ENCODE measurements around the gene UBE2R2. TPM values are rescaled to one million over a fixed set of nuclear protein-coding genes. Genes with fewer than 3 reads are reported as not detected.
A peak's percentile ranks its signal among the peaks of the same experiment; 100 is the strongest.

UBE2R2 gene
- total and polyA plus RNA-seq, 2 of the 4 experiments (the other 2 are of a cell fraction): 12.7 to 24.8 TPM

DNA sequence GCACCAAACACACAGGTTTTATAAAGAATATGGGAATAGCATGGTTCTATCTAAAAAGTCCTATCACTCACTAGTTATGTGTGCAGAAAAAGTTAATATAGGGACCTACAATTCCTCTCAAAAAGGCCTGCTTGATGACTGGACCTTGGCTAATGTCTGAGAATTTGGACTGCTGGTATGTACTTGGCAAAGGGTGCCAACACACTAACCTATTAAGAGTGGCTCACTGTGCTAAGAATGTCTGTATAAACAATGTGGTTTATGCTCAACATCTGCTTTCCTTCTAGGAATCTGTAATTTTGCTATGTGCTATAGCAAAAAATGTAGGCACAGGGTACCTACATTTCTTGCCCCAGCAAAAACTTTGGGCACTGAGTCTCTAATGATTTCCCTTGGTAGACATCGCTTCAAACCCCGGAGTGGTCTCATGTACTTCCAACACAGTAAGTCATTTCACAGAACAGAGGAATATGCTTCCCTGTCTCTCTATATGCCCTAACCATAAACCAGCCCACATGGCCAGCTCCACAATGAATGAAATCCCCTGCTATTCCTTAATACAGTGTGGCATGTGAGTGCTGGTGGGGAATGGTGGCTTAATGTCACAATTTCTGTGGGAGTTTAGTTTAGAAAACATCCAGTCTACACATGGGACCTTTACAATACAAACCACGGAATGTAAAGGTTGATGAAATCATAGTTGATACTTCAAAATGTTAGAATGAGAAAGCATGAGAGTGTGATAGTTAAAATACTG is 130.0 kb downstream of the UBE2R2 start:
- peak; percentile 98 for DNase-seq
- in situ Hi-C loops (cut with MboI; ENCODE audit: low sequenced_read_pairs): no loop called here
- TF ChIP-seq ELK1 (IDR thresholded peaks at IDR 0.05; ENCODE audit: borderline replicate concordance, low read depth, low read length): no peak
- peak; percentile 67; the same call in 1 of the 2 replicates for TF ChIP-seq MXI1 (IDR thresholded peaks at IDR 0.05; ENCODE audit: borderline replicate concordance, low read depth, low read length)
- TF ChIP-seq CEBPB (IDR thresholded peaks at IDR 0.05; ENCODE audit: low read depth, low read length): peak; percentile 41; the same call in 1 of the 2 replicates
- TF ChIP-seq BHLHE40 (IDR thresholded peaks at IDR 0.05; ENCODE audit: low read depth, low read length): peak; percentile 74
- no peak for TF ChIP-seq SMC3 (IDR thresholded peaks at IDR 0.05; ENCODE audit: low read depth, low read length)
- TF ChIP-seq MAZ (IDR thresholded peaks at IDR 0.05; ENCODE audit: borderline replicate concordance, low read depth, low read length): no peak
- TF ChIP-seq RFX5 (IDR thresholded peaks at IDR 0.05; ENCODE audit: low read depth, low read length): no peak
- TF ChIP-seq FOS (IDR thresholded peaks at IDR 0.05; ENCODE audit: low read depth, low read length): peak; percentile 87
- no peak for TF ChIP-seq USF2 (IDR thresholded peaks at IDR 0.05; ENCODE audit: low read depth, low read length)
- TF ChIP-seq CTCF (conservative IDR thresholded peaks at IDR 0.05; ENCODE audit: low read depth, low read length): no peak
- TF ChIP-seq CHD1 (IDR thresholded peaks at IDR 0.05; ENCODE audit: low read depth, low read length): no peak
- no peak for TF ChIP-seq NFE2L2 (IDR thresholded peaks at IDR 0.05; ENCODE audit: low read depth, low read length)
- no peak for TF ChIP-seq MAFK (IDR thresholded peaks at IDR 0.05; ENCODE audit: low read depth, low read length)
- no peak for TF ChIP-seq POLR2A (IDR thresholded peaks at IDR 0.05; ENCODE audit: low read depth, low read length)

More for the DNA sequence above, 130.0 kb downstream of the UBE2R2 start:
- peak overlapping the region; percentile 38 for H2BK20ac ChIP-seq (ENCODE audit: low read depth, low read length)
- H3K9ac ChIP-seq (ENCODE audit: low read depth, low read length): no peak overlapping the region
- no peak overlapping the region; the same call in 1 of the 2 replicates for H4K91ac ChIP-seq (ENCODE audit: insufficient read depth, low read depth, low read length)
- peaks cover 17% of the 10 kb centered on the region for H3K9me1 ChIP-seq (ENCODE audit: insufficient read depth, low read length)
- peak overlapping the region; percentile 58 for H2AK9ac ChIP-seq (replicated peaks; ENCODE audit: low read depth, low read length, poor library complexity)
- no peak overlapping the region for H2AFZ ChIP-seq (replicated peaks; ENCODE audit: low read length, poor library complexity)
- H2BK15ac ChIP-seq (ENCODE audit: low read depth, low read length): peak overlapping the region; percentile 55; the same call in 1 of the 3 replicates
- peaks cover 27 to 53% of the 10 kb centered on the region in 2 experiments for H3K79me1 ChIP-seq (ENCODE audit: low read depth in 1 of 2, low read length in 2 of 2)
- no CpG with 5 or more reads among the region's 3 CpGs for WGBS, 2 experiments (ENCODE audit: extremely low coverage in 2 of 2, insufficient read length in 1 of 2)
- intact Hi-C loops (cut with micrococcal nuclease) (no loop called here), dilution Hi-C loops (cut with HindIII; ENCODE audit: low sequenced_read_pairs, unreplicated experiment) (no loop called here)
- H3K27me3 ChIP-seq (ENCODE audit: control insufficient read depth, insufficient read depth, low read length): no peaks in the 10 kb centered on the region
- H3K4me2 ChIP-seq (ENCODE audit: low read depth, low read length): peak overlapping the region; percentile 56
- H3K36me3 ChIP-seq (ENCODE audit: control insufficient read depth, insufficient read depth, low read length): peaks cover 15% of the 10 kb centered on the region
- ChIA-PET POLR2A (ENCODE audit: unreplicated experiment) (no interaction called here), CTCF (interaction anchor here (1.7 kb wide), 1 partner anchor 127 kb away, joined by 4 read pairs; no protein-coding TSS in a partner anchor)
- H3K23ac ChIP-seq (ENCODE audit: low read depth, low read length): peak overlapping the region; percentile 37; the same call in 1 of the 2 replicates
- H4K5ac ChIP-seq (ENCODE audit: low read depth, low read length): no peak overlapping the region
- no peaks in the 10 kb centered on the region for H3K9me3 ChIP-seq (ENCODE audit: control insufficient read depth, insufficient read depth, low read length)
- peak overlapping the region; percentile 40; the same call in 1 of the 2 replicates for H3K56ac ChIP-seq (ENCODE audit: extremely low read depth, insufficient read depth, low read length)
- BruUV-seq (replicated peaks): no TSS peak
- H2BK5ac ChIP-seq (ENCODE audit: low read depth, low read length, poor library complexity, severe bottlenecking): peak overlapping the region; percentile 79
- peak overlapping the region; percentile 74 for H2AK5ac ChIP-seq (ENCODE audit: low read depth, low read length)
- peak; percentile 80 for ATAC-seq (ENCODE audit: low read depth)
- H4K8ac ChIP-seq (ENCODE audit: low read depth in 2 of 2, low read length in 2 of 2): peak overlapping the region in 1 of 2 experiments; percentile 72; a peak in 1 of 4 replicates
- no peak overlapping the region for H3K4me3 ChIP-seq (ENCODE audit: insufficient read depth, low read depth, low read length)
- H3K27ac ChIP-seq (ENCODE audit: insufficient read depth, low read length): peak overlapping the region; percentile 97
- peaks cover 25% of the 10 kb centered on the region for H3K4me1 ChIP-seq (ENCODE audit: control insufficient read depth, insufficient read depth, low read length)
- peaks cover 16% of the 10 kb centered on the region for H4K20me1 ChIP-seq (ENCODE audit: insufficient read depth, low read length)
- H3K4ac ChIP-seq (ENCODE audit: low read depth, low read length): peak overlapping the region; percentile 75
- H3K14ac ChIP-seq (replicated peaks; ENCODE audit: low read depth, low read length): peak overlapping the region; percentile 6; the same call in 1 of the 2 replicates
- H3K18ac ChIP-seq (ENCODE audit: low read depth, low read length): peak overlapping the region; percentile 30; the same call in 1 of the 2 replicates
- peak overlapping the region; percentile 75 for H2BK120ac ChIP-seq (ENCODE audit: low read depth, low read length)
